Fibroblast of skin of back (primary cell): ENCODE results near the gene RIPK3.

Experiments
- DNase-seq: peaks from one replicate; pipeline ENCODE4 v3.0.0-alpha.2; 2013

The RIPK3 gene

GRCh38 chr14:24321212-24321975, 18.4 kb downstream of the RIPK3 start:
- DNase-seq = peak; percentile 18

- peak; percentile 44 for DNase-seq
Measured at GRCh38 chr14:24317141-24317928, 22.5 kb downstream of the RIPK3 start.

- no peak for DNase-seq
Measured at GRCh38 chr14:24316597-24316950, 23.2 kb downstream of the RIPK3 start.

- DNase-seq = peak; percentile 24
Measured at GRCh38 chr14:24315807-24316596, 23.8 kb downstream of the RIPK3 start.

DNA sequence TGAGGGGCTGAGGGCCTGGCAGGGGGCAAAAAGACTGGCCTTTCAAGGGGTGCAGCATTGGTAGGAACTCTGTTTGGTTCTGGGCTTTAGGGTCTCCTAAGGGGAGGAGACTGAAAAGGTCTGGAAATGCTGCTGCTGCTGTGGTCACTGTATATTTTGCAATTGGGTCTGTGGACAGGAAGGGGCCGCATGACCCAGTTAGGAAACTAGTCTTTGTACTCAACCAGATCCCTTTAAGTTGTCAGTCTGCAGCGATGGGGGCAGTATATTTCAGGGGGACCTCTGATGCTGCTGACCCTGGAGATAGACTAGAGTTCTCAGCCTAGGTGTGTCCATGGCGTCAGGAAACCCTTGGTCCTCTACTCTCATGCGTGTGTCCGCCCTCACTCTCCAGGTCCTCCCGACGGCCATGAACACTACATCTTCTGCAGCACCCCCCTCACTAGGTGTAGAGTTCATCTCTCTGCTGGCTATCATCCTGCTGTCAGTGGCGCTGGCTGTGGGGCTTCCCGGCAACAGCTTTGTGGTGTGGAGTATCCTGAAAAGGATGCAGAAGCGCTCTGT, 24.5 kb downstream of the RIPK3 start:
- no peak for DNase-seq

GRCh38 chr14:24314377-24315193, 25.2 kb downstream of the RIPK3 start:
- no peak for DNase-seq

DNA sequence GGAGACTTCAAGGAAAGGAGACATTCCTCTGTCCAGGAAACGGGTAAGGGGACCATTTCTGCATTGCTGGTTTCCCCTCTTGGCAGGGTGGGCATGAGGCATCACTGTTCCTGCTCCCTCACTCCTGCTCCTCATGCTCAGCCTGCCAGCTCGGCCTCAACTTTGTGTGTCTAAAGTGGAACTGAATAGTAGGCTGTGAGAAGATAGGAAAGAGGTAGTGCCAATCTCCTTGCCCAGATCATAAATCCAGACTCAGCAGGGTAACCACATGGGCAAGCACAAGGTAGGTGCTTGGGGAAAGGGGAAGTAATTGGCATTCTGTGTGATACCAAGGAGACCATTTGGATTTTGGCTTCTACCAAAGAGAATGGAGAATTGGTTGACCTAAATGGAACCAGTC, 25.9 kb downstream of the RIPK3 start:
- no peak for DNase-seq

DNA sequence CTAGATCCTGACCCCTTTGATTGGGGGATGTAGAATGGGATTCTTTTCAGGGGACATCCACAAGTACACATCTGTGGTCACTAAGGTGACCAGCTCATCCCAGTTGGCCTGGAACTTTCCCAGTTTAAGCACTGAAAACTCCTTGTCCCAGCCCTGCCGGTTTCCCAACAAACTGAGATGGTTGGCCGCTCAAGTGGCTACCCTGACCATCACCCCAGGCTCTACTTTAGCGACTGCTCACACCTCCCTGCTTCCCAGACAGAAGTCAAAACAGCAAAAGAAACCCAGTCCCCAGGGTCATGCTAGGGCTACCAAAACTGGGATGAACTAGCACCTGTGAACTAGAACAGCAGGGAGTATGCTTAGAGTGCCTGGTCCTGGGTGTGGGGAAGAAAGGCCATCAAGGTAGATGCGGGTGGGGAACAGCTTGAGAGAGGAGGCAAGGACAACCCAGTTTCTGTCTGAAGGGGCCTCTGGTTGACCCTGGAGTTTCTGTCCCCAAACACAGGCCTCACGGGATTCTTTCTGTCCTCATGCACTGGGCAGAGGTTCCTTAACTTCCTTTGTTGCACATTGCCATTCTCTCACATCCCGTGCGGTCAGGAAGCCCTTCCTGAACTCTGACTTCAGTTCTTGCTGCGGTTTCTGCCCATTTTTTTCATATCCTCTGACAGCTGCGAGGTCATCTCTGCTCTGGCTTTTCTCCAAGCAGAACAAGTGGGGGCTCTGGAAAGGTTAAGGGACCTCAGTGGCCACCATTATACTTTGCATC, 26.9 kb downstream of the RIPK3 start:
- DNase-seq = no peak

DNA sequence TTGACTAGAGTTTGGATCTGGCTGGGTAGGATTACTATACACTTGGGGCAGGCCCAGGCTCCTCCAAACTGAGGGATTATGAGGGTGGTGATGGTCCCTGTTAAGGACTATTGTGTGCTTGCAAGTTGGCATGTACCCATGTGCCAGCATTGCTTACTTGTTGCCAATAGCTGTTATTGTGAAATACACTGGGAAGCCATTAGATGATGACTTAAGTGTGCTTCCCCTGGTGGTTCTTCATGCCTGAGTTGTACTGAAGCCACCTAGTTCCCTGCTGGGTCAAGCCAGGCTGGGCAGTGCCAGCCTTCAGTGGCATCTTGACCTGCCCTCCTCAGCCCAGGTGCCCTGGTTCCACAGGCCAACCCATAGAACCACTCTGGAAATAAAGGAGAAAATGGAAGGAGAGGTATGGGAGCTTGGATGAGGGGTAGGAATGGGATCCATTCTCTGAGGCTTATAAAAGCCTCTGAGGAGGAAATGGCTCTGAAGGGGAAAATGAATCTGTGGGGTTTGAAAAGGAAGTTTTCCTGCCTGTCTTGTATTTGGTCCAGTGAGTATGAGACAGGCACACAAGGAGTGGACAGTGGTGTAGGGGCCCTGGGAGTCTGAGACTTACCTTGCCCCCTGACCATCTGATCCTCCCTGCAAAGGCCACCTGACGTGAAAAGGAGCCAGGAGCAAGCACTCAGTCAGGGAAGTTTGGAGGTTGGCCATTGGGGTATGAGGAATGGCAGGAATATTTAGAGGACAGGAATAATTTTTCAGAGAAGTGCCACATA, 27.8 kb downstream of the RIPK3 start:
- DNase-seq = no peak

GRCh38 chr14:24310646-24311604, 28.9 kb downstream of the RIPK3 start, which contains the start of gene LTB4R:
Gene LTB4R (plus strand): TSS chr14:24311502. CDS start chr14:24315652, 4,150 bp downstream.
- DNase-seq = peak; percentile 67

- DNase-seq = no peak
Measured at GRCh38 chr14:24310265-24310645, 29.5 kb downstream of the RIPK3 start.

- no peak for DNase-seq
Measured at GRCh38 chr14:24309538-24310264, 30.1 kb downstream of the RIPK3 start, which contains the start of gene LTB4R2. Gene LTB4R2 (plus strand): TSS chr14:24310140. CDS start chr14:24310665, 525 bp downstream.

DNA sequence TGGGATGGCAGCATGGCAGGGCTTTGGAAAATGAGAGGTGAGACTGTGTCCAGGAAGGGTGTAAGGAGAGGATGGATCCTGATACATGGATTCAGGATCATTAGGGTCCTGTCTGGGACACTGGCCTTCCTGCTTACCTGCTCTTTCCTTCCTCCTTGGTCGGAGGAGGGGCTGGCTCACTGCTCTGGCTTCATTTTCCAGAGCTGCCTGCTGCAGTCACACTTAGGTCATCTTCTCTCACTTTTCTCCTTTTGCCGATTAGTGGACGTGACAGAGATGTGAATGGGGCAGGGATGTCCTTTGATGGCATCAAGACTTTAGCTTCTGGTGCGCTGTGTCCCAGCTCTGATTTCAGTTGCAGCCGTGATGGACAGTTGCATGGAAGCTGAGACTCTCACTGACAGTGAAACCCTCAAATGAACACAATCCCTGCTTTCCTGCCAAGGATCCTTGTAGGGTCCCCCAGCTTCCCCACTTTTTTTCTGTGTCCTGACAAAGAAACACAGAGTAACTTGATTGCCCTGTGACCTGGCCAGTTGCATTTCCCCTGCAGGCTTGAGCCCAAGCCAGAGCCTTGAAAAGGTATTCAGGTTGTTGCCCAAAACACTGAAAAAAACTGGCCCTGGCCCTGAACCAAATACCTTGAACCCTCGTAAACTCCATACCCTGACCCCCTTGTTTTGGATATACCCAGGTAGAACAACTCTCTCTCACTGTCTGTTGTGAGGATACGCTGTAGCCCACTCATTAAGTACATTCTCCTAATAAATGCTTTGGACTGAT, 31.3 kb downstream of the RIPK3 start:
- no peak for DNase-seq

DNA sequence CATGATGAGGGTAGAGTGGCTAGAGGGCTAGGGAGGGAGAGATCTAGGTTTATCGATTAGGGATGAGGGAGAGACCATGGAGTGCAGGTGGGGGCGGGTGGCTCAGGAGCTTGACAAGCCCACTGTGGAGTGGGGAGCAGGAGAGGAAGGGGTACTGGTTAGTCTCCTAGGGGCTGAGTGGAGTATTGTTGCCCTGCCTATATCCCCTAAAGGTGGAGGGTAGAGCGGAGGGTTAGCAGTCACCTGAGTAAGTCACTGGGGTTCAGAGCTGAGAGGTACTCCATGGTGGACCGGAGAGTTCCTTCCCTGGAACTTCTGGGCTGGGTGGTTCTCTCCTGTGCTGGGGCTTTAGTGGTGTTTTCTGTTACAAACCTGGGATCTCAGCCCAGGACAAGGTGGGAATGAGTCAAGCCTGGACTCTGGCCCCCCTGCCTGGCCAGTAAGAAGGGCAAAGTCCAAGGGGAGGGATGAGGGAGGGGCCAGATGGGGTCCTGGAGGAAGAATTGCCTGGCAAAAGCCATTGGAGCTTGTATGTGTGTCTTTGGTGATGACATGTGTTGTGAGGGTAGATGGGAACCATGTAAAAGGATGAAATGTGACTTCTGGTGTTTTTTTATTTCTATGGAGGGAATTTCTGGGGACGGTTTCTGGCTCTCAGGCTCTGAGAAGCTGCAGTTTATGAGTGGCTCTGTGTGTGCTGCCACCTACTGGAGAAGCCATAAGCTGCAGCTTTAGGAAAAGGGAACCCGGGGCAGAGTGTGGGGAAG, 32.0 kb downstream of the RIPK3 start, which contains the start of gene CIDEB:
Gene CIDEB (minus strand): TSS at position 403 of the 767 bp plus-strand sequence. CDS start 119 bp downstream, at position 284.
- peak; percentile 56 for DNase-seq

- no peak for DNase-seq
Measured at GRCh38 chr14:24307156-24307574, 32.6 kb downstream of the RIPK3 start.

DNA sequence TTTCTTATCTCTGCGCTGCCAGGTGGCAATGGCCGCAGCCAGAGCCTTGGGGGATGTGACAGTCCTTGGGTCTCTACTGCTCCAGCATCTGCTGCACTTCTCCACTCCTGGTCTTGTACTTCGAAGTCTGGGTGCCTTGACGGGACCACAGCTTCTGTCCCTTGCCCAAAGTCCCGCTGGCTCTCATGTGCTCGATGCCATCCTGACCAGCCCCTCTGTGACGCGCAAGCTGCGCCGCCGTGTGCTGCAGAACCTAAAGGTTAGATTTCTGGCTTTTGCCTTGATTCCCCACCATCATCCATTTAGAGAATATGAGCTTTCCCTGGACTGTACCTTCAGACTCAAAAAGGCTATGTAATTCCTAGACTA, 35.8 kb downstream of the RIPK3 start:
- no peak for DNase-seq
